ENCODE data around the gene COMMD1.
"Not testable (repeated sequence)": the region's sequence is repeated elsewhere in the genome, so short reads cannot be mapped to it uniquely, and the experiment has no call there.

The COMMD1 gene

DNA sequence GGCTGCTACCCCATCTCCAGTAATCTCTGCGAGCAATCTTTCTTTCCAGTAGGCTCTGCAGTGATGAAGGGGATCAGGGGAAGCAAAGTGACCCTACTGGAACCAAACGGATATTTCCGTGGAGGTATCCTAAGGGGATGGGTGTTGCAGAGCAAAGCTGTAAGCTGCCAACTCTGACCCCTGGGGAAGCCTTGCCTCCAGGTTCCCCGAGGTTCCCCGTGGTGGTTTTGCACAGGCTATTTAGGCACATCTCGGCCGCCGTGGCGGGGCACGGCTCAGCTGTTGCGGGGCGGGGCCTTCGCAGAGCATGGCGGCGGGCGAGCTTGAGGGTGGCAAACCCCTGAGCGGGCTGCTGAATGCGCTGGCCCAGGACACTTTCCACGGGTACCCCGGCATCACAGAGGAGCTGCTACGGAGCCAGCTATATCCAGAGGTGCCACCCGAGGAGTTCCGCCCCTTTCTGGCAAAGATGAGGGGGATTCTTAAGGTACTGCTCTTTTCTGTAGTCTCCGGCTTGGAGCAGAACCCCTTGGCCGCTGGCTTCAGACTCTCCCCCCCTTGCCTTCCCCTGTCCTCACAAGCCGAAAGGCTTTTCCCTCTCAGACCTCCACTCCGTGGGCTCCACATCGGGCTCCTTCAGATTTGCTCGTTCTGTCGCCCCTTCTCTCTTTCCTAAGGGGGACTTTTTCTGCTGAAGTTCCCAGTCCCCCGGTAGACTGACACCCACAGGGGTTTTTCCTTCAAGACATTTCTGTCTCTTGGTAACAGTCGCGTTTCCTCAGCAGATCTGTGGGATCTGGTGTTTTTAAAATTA lies at the start of gene COMMD1:
TSS of gene COMMD1 (plus strand) at position 303 of the 814 bp plus-strand sequence. CDS start at position 308, 5 bp downstream.
- DNase-seq (ENCODE audit: low spot score in 2 of 2) (peak; percentile 72 to 74), ATAC-seq (ENCODE audit: low read depth) (peak; percentile 99)
- no peaks in the 10 kb centered on the region for H3K27me3 Mint-ChIP-seq
- H3K36me3 Mint-ChIP-seq, result no peaks in the 10 kb centered on the region
- H3K9me3 Mint-ChIP-seq, result no peaks in the 10 kb centered on the region
- H3K27ac Mint-ChIP-seq, result peak within 1 kb of the TSS; percentile 92
- H3K4me3 Mint-ChIP-seq, result peak within 1 kb of the TSS; percentile 96
- peaks cover 12% of the 10 kb centered on the region for H3K4me1 Mint-ChIP-seq

DNA sequence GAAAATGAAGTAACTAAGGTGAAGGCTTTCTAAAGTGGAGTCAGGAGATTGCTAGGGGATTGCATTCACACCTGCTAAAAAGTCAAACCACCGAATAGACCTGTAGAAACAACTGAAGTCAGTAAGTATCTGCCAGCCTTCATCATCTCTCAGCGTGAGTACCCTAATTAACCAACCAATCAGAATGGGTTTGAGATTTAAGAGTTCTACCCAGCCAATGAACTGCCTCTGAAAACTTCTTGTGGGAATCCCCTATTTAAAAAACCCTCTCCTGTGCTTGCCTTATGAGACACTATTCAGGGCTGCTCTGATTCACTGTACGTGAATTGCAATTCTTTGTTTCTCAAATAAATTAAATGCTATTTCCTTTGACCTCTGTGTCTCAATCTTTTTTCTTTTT lies 48.2 kb upstream of the COMMD1 start:
- no peak for DNase-seq (ENCODE audit: low spot score in 2 of 2)
- peaks cover 3% of the 10 kb centered on the region for H3K9me3 Mint-ChIP-seq
- no peak for ATAC-seq (ENCODE audit: low read depth)
- peaks cover 7% of the 10 kb centered on the region for H3K4me1 Mint-ChIP-seq
- H3K27me3 Mint-ChIP-seq, result no peaks in the 10 kb centered on the region
- H3K4me3 Mint-ChIP-seq, result no peak overlapping the region
- peaks cover 5% of the 10 kb centered on the region for H3K36me3 Mint-ChIP-seq
- H3K27ac Mint-ChIP-seq, result no peak overlapping the region

DNA sequence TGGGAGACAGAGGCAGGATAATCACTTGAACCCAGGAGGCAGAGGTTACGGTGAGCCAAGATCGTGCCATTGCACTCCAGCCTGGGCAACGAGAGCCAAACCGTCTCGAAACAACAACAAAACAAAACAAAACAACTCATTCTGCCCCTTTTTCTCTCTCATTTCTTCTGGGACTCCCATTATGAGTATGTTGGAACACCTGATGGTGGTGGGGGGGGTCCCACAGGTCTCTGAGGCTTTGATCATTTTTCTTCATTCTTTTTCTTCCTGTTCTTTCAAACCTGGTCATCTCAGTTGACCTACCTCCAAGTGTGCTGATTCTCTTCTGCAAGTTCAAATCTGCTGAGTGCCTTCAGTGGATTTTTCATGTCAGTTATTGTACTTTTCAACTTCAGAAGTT lies 43.4 kb upstream of the COMMD1 start:
- H3K4me1 Mint-ChIP-seq, result no peaks in the 10 kb centered on the region
- no peak for ATAC-seq (ENCODE audit: low read depth)

DNA sequence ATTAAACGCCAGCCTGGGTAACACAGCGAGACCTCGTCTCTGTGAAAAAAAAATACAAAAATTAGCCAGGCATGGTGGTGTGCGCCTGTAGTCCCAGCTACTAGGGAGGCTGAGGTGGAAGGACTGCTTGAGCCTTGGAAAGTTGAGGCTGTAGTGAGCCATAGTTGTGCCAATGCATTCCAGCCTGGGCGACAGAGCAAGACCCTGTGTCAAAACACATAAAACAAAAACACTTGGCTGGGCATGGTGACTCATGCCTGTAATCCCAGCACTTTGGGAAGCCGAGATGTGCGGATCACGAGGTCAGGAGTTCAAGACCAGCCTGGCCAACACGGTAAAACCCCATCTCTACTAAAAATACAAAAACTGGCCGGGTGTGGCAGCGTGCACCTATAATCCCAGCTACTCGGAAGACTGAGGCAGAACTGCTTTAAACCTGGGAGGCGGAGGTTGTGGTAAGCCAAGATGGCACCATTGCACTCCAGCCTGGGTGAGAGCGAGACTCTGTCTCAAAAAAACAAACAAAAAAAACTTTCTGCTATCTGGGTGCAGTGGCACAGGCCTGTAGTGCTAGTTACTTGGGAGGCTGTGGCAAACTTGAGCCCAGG lies 38.9 kb upstream of the COMMD1 start:
- not testable (repeated sequence) for H3K9me3 Mint-ChIP-seq; H3K27me3 Mint-ChIP-seq; DNase-seq (ENCODE audit: low spot score in 2 of 2); H3K4me1 Mint-ChIP-seq; H3K27ac Mint-ChIP-seq; ATAC-seq (ENCODE audit: low read depth); H3K4me3 Mint-ChIP-seq
- peaks cover 32% of the 10 kb centered on the region for H3K36me3 Mint-ChIP-seq

More for the DNA sequence above, 43.4 kb upstream of the COMMD1 start:
- no peak overlapping the region for H3K27ac Mint-ChIP-seq
- DNase-seq (ENCODE audit: low spot score in 2 of 2), result no peak
- no peaks in the 10 kb centered on the region for H3K27me3 Mint-ChIP-seq
- peaks cover 23% of the 10 kb centered on the region for H3K36me3 Mint-ChIP-seq
- H3K4me3 Mint-ChIP-seq, result no peak overlapping the region
- H3K9me3 Mint-ChIP-seq, result peaks cover 4% of the 10 kb centered on the region

DNA sequence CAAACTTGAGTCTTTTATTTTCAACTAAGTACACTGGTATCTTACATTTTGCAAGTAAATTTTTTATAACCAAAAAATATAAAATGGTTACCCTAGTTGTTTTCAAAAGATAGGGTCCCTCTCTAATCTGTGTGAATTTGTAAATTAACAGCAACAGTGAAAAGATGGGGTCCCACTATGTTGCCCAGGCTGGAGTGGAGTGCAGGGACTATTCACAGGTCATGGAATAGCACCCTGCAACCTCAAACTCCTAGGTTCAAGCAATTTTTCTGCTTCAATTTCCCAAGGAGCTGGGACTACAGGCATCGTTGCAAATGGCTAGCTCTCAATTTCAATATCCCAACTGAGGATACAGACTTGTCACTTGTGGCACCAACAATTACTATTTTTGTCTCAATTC lies 29.1 kb upstream of the COMMD1 start:
- Mint-ChIP-seq H3K36me3 (peaks cover 26% of the 10 kb centered on the region), H3K4me3 (no peak overlapping the region), H3K27ac (no peak overlapping the region), H3K27me3 (no peaks in the 10 kb centered on the region), H3K9me3 (no peaks in the 10 kb centered on the region), H3K4me1 (no peaks in the 10 kb centered on the region)
- ATAC-seq (ENCODE audit: low read depth) (no peak), DNase-seq (ENCODE audit: low spot score in 2 of 2) (no peak)

DNA sequence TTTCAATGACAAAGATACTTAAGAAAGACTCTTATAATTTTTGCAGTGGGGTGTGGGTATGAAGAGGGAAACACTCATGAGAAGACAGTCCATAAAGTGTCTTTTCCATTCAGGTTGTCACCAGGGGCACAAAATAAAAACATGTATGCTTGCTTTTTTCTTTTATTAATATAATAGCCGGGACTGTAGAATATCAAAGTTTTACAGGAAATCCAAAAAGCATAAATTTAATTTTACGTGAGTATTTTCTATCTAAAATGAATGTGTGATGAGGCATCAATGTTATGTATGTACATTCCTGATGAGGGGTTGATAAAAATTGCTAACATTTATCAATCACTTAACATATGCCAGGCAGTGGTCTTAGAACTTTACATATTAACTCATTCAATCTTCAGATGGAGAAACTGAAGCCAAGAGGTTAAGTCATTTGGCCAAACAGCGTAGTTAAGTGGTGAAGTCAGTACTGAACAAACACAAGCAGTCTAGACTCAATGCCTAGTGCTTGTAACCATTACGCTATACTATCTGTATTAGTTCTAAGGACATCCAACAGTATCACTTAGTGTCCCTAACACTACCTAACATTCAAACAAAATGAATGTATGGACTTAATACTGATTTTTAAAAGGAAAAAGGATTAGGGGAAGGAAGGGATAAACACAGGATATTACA lies 27.8 kb upstream of the COMMD1 start:
- H3K27ac Mint-ChIP-seq, result no peak overlapping the region
- DNase-seq (ENCODE audit: low spot score in 2 of 2), result no peak
- H3K9me3 Mint-ChIP-seq, result no peaks in the 10 kb centered on the region
- no peak overlapping the region for H3K4me3 Mint-ChIP-seq
- peaks cover 21% of the 10 kb centered on the region for H3K36me3 Mint-ChIP-seq
- no peaks in the 10 kb centered on the region for H3K27me3 Mint-ChIP-seq
- no peaks in the 10 kb centered on the region for H3K4me1 Mint-ChIP-seq
- no peak for ATAC-seq (ENCODE audit: low read depth)

DNA sequence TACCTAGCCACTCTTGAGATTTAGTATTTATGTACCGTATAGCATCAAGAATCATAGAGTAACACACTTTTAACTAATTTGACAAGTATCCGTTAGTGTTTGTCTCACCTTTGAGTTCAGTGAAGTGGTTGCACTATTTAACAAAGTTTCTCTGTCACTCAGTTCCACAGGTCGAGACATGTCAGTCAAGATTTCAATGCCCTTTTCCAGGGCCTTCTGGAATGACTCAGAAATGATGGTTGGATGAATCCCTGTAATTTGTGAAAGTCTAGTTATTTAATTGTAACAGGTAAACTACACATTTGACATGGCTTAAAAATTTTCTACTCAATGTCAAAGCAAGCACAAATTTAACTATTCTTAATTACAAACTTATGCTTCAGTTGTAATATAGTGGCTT lies 26.7 kb upstream of the COMMD1 start:
- H3K27me3 Mint-ChIP-seq, result no peaks in the 10 kb centered on the region

DNA sequence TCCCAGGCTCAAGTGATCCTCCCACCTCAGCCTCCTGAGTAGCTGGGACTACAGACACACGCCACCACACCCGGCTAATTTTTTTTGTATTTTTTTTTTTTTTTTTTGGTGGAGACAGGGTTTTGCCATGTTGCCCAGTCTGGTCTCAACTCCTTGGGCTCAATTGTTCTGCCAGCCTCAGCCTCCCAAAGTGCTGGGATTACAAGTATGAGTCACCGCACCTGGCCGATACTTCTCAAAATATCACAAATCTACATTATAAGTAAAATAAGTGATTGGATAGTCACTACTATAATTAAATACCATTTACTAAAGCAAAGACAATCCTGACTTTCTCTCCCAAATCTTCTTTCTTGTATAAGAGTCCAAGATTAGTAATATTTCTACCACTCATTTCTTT lies 26.1 kb upstream of the COMMD1 start:
- H3K4me3 Mint-ChIP-seq; H3K9me3 Mint-ChIP-seq; H3K27me3 Mint-ChIP-seq; DNase-seq (ENCODE audit: low spot score in 2 of 2); H3K4me1 Mint-ChIP-seq; ATAC-seq (ENCODE audit: low read depth); H3K27ac Mint-ChIP-seq: not testable (repeated sequence)
- peaks cover 17% of the 10 kb centered on the region for H3K36me3 Mint-ChIP-seq

More for the DNA sequence above, 26.7 kb upstream of the COMMD1 start:
- Mint-ChIP-seq H3K27ac (no peak overlapping the region), H3K4me1 (no peaks in the 10 kb centered on the region), H3K36me3 (peaks cover 18% of the 10 kb centered on the region), H3K4me3 (no peak overlapping the region), H3K9me3 (no peaks in the 10 kb centered on the region)
- DNase-seq (ENCODE audit: low spot score in 2 of 2), result no peak
- no peak for ATAC-seq (ENCODE audit: low read depth)

DNA sequence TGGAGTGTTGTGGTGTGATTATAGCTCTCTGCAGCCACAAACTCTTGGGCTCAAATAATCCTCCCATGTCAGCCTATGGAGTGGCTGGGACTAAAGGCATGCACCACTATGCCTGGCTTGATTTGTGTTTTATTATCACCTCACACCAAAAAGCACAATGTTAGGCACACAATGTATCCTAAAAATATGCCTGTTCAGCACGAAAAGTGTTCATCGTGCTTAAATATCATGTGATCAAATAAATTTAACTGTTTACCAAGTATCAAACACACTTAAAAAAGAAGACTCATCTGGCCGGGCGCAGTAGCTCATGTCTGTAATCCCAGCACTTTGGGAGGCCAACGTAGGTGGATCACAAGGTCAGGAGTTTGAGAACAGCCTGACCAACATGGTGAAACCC lies 22.6 kb upstream of the COMMD1 start:
- H3K27ac Mint-ChIP-seq, result no peak overlapping the region
- DNase-seq (ENCODE audit: low spot score in 2 of 2), result no peak
- no peaks in the 10 kb centered on the region for H3K9me3 Mint-ChIP-seq
- no peaks in the 10 kb centered on the region for H3K27me3 Mint-ChIP-seq
- H3K36me3 Mint-ChIP-seq, result peaks cover 13% of the 10 kb centered on the region
- ATAC-seq (ENCODE audit: low read depth), result no peak
- peaks cover 12% of the 10 kb centered on the region for H3K4me1 Mint-ChIP-seq
- H3K4me3 Mint-ChIP-seq, result no peak overlapping the region

DNA sequence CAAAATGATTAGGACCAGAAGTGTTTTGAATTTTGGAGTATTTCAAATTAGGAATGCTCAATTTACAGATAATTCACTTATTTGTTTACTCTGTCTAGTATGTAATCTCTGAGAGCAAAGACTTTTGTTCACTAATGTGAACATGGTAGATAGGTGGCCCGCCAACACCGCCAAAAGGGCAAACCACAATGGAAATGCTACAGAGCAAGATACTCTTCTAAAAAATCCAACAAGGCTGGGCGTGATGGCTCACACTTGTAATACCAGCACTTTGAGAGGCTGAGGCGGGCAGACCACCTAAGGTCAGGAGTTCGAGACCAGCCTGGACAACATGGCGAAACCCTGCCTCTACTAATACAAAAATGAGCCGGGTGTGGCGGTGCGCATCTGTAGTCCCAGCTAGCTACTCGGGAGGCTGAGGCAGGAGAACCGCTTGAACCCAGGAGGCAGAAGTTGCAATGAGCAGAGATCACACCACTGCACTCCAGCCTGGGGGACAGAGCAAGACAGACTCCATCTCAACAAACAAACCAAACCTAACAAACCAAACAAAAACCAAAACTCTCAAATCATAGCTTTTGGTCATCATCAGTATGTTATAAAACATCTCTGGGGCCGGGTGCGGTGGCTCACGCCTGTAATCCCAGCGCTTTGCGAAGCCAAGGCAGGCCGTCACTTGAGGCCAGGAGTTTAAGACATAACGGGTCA lies 19.4 kb upstream of the COMMD1 start:
- Mint-ChIP-seq H3K4me1 (peaks cover 15% of the 10 kb centered on the region), H3K27me3 (no peaks in the 10 kb centered on the region), H3K27ac (peak overlapping the region; percentile 99), H3K4me3 (no peak overlapping the region), H3K9me3 (no peaks in the 10 kb centered on the region), H3K36me3 (peaks cover 4% of the 10 kb centered on the region)
- DNase-seq (ENCODE audit: low spot score in 2 of 2), result no peak
- ATAC-seq (ENCODE audit: low read depth), result no peak

DNA sequence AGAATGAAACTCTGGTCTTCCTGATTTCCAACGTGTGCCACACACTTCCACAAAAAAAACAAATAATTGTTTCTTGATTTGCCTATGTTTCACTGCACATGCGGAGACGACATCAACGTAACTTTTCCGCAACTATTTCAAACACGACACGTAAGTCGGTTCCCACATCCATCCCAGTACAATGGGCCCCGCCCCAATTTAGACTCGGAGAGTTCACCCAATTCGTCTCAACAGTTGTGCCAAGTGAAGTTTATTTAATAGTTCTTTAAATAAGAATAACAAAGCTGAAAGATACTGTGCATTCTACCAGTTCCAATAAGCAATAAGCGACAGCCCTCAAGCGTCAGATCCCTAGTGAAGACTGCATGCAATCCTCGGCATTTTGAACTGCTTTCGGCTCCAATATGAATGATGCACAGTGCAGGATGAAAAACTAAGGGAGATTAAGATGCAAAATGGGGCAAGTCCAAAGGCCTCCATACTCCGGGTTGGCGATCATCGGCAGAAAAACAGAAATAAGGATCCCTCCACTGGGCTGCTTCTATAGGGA lies 17.7 kb upstream of the COMMD1 start:
- peaks cover 15% of the 10 kb centered on the region for H3K4me1 Mint-ChIP-seq

DNA sequence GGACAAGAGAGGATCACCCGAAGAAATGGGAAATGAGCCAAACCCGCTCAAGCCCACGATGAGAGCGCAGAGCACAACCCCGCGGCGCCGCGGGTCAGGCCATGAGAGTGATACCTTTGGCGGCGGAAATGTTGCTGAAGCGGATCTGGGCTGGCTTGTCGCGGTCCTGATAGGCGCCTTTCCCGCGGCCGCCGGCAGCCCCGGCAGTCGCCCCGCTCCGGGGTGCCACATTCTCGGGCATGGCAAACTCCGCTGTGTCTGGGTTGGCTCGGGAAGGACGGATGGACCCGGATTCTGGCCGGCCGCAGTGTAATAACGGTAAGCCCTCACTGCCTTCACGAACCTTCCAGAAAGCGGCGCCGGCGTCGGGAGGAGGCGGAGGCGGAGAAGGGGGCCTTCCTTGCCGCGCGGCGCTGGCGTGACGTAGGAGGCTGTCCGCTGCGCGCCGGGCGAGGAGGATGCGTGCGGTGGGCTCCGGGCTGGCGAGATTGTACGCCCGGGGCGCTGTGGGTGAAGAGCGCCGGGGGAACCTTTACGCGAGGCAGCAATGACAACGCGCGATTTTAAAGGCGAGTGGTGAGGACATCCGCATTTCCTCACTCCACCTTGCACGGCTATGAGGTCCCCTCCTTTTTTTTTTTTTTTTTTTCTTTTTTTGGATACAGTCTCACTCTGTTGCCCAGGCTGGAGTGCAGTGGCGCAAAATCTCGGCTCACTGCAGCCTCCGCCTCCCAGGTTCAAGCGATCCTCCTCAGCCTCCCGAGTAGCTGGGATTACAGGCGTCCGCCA lies 17.0 kb upstream of the COMMD1 start, which contains the start of gene CCT4:
TSS of gene CCT4 (minus strand) at position 390 of the 789 bp plus-strand sequence. CDS start at position 241, 149 bp downstream.
- no peaks in the 10 kb centered on the region for H3K27me3 Mint-ChIP-seq
- H3K4me3 Mint-ChIP-seq, result peak within 1 kb of the TSS; percentile 98
- DNase-seq (ENCODE audit: low spot score in 2 of 2) (peak; percentile 95 to 99), ATAC-seq (ENCODE audit: low read depth) (peak; percentile 78)
- H3K4me1 Mint-ChIP-seq, result peaks cover 15% of the 10 kb centered on the region
- peak within 1 kb of the TSS; percentile 99 for H3K27ac Mint-ChIP-seq
- H3K36me3 Mint-ChIP-seq, result peaks cover 2% of the 10 kb centered on the region
- no peaks in the 10 kb centered on the region for H3K9me3 Mint-ChIP-seq

More for the DNA sequence above, 17.7 kb upstream of the COMMD1 start:
- H3K36me3 Mint-ChIP-seq, result peaks cover 3% of the 10 kb centered on the region
- peak overlapping the region; percentile 98 for H3K4me3 Mint-ChIP-seq
- ATAC-seq (ENCODE audit: low read depth), result peak; percentile 6
- H3K27ac Mint-ChIP-seq, result peak overlapping the region; percentile 99
- H3K9me3 Mint-ChIP-seq, result no peaks in the 10 kb centered on the region
- no peaks in the 10 kb centered on the region for H3K27me3 Mint-ChIP-seq
- DNase-seq (ENCODE audit: low spot score in 2 of 2), result no peak

DNA sequence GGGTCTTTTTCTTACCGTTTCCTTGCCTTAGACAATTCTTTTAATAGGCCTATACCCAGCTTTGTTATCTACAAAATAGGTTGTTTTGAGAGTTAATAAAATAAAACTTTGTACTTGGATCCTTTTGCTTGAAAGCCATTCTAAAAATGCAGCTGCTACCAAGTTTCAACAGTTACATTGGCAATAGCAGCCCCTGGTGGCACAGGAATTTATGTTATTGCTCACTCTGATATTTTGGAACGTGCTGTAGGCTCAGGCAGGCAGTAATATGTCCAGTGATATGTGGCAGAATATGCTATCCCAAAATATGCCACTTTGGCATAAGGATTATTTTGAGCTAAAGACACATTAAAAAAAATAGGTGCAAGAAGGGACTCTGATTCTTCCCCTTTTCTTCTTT lies 6.7 kb upstream of the COMMD1 start:
- ATAC-seq (ENCODE audit: low read depth) (peak; percentile 39), DNase-seq (ENCODE audit: low spot score in 2 of 2) (no peak)
- Mint-ChIP-seq H3K4me1 (no peaks in the 10 kb centered on the region), H3K36me3 (no peaks in the 10 kb centered on the region), H3K9me3 (no peaks in the 10 kb centered on the region), H3K27me3 (no peaks in the 10 kb centered on the region), H3K27ac (no peak overlapping the region), H3K4me3 (no peak overlapping the region)

Measured in memory B cell (primary cell).